ENCODE measurements around the gene LY86.
"Not testable (repeated sequence)": the region's sequence is repeated elsewhere in the genome, so short reads cannot be mapped to it uniquely, and the experiment has no call there.

Gene LY86

GRCh38 chr6:6596529-6597328 lies 8.2 kb downstream of the LY86 start:
- no peak for DNase-seq

- DNase-seq: no peak
These were observed 9.2 kb downstream of the LY86 start for GRCh38 chr6:6597682-6598081.

DNA sequence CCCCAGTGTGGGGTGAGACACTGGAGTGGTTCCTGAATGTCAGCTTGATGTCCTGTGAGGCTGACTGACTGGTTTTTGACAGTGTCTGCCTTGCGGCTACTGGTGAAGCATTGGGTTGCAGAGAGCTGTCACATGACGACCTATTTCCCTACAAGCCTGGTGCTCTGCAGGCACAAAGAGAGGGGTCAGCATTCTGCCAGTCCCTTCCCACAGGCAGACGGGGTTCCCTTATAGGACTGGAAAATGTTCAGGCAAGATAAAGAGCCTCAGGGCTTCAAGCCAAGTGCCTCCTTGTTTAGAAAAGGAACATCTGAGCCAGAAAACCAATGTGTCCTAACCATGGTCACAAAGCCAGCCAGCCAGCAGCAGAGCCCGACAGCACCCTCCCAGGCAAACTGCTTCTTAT lies 11.0 kb downstream of the LY86 start:
- DNase-seq: no peak

- no peak for DNase-seq
These were observed 12.4 kb downstream of the LY86 start for GRCh38 chr6:6600875-6601274.

DNA sequence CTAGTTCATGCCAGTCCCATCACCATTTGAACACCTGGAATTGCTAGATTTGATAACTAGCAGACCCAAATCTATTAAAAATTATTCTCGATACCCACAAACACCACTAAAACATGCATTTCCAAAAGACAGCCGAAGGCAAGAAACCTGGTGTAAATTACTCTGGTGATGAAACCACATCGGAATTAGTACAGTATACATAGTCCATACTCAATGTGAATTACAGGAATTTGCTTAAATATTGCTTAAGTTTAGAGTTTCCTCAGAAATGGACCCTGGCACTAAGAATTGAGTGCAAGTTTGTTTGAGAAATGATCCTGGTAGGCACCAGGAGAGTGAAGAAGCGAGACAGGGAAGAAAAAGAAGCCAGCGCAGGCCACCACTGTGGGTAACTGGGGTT lies 13.7 kb downstream of the LY86 start:
- DNase-seq: no peak

- no peak for DNase-seq
These were observed 14.8 kb downstream of the LY86 start for GRCh38 chr6:6603317-6603716.

- no peak for DNase-seq
These were observed 15.5 kb downstream of the LY86 start for GRCh38 chr6:6604015-6604414.

GRCh38 chr6:6604566-6604965 lies 16.0 kb downstream of the LY86 start:
- DNase-seq: no peak

- no peak for DNase-seq
These were observed 17.4 kb downstream of the LY86 start for GRCh38 chr6:6605873-6606272.

GRCh38 chr6:6606391-6607030 lies 18.0 kb downstream of the LY86 start:
- not testable (repeated sequence) for DNase-seq

- DNase-seq: no peak
These were observed 20.9 kb downstream of the LY86 start for GRCh38 chr6:6609450-6609849.

DNA sequence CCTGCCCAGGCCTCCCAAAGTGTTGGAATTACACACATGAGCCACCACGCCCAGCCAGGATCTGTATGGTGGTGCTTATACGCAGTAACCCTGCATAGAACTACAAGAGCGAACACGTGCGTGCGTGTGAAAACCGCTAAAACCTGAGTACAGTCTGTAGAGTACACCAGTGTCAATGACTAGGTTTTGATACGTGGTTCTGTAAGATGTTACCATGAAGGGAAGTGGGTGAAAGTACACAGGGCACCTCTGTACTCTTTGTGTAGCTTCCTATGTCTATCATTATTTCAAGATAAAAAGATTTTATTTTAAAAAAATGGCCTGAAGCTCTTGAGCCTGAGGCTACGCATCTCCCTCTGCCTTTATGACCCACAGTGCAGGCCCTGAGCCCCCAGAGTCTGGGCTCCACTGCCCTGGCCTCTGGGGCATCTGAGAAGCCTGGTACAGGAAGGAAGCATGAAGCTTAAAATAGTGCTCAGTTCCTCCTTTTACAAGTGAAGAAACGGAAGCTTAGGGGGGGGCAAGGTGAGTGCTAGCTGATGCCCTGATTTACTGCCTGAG lies 21.6 kb downstream of the LY86 start:
- DNase-seq: no peak

- DNase-seq: no peak
These were observed 23.0 kb downstream of the LY86 start for GRCh38 chr6:6611486-6611885.

DNA sequence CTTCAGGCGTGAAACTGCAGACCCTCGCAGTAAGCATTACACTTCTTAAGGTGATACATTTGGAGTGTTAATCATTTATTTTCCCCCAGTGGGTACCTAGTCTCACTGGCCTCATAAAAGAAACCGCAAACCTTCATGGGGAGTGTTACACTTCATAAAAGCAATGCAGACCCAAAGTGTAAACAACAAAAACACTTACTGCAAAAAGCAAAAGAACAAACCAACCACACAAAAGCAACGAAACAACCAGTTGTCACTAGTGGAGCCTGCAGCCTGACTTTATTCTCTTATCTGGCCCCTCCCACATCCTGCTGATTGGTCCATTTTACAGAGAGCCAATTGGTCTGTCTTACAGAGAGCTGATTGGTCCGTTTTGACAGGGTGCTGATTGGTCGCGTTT lies 23.8 kb downstream of the LY86 start:
- no peak for DNase-seq

GRCh38 chr6:6613103-6613718 lies 24.7 kb downstream of the LY86 start:
- DNase-seq: not testable (repeated sequence)

GRCh38 chr6:6614096-6614982 lies 25.8 kb downstream of the LY86 start:
- DNase-seq: no peak

DNA sequence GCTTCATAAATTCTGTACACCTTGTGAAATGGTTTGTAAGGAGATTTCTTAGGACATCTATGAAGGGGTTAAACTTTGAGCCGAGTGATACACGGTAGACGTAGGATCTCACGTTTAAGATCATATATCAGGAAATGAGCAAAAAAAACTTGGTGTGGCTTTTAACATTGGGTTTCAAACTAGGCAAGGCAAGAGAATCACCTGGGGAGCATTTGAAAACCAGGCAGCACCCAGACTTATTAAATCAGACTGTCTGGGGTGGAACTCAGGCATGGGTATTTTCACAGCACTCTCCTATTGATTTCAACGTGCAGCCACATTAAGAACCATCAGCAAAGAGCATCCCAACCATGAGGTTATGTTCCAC lies 26.4 kb downstream of the LY86 start:
- DNase-seq: no peak

DNA sequence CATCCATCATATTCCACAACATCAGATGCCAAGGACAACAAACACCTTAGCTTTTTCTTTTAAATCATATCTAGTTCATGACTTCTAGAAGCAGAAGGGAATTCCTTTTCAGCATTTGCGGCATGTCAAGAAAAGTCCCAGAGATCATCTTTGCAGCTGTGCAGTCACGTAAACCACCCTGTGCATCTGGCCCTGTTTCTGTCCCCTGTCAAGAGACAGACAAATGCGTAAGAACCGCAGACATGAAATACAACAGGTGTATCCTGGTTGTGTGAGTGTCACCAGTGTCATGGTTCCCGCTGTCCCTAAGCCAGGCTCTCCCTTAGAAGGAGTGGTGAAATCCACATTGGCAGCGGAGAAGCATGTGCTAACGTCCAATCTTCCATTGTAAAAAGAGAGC lies 28.1 kb downstream of the LY86 start:
- no peak for DNase-seq

- no peak for DNase-seq
These were observed 30.7 kb downstream of the LY86 start for GRCh38 chr6:6619021-6619794.

- no peak for DNase-seq
These were observed 32.4 kb downstream of the LY86 start for GRCh38 chr6:6620766-6621425.

GRCh38 chr6:6622501-6622900 lies 34.0 kb downstream of the LY86 start:
- no peak for DNase-seq

DNA sequence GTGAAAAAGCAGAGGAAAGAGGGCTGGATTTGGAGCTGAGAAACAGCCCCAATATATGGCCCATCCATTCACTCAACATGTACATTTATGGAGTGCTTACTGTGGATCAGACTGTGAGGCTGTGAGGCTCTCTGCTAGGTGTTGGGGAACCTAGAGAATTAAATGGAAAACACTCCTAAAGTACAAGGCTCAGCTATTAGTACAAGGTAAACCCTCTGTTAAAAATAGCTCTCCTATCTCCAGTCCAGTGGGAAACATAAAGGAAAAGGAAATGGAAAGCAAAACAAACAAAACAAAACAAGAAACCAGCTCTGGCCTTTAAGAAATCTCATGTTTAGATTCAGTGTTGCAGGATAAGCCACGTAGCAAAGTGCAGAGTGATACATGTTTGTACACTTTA lies 35.0 kb downstream of the LY86 start:
- no peak for DNase-seq
